ACC112 (cell line): ENCODE results near the gene LYZL4.

ENCODE experiments used
- H2AFZ ChIP-seq: fragments of 200-600 bp; sonication (generic); one replicate; pipeline ENCODE4 v1.6.0; 2017; ENCODE audit warnings: antibody characterized with exemption, low read length; ENCODE audit not compliant: unreplicated experiment
- H3K27ac ChIP-seq: fragments of 200-600 bp; sonication (generic); 2 replicates; pipeline ENCODE4 v1.5.1; 2014; ENCODE audit warnings: low read depth, mild to moderate bottlenecking, antibody characterized with exemption, low read length, moderate library complexity
- H3K27me3 ChIP-seq: fragments of 200-600 bp; sonication (generic); 2 replicates; pipeline ENCODE4 v1.6.1; 2014; ENCODE audit warnings: mild to moderate bottlenecking, antibody characterized with exemption, low read length, moderate library complexity, mixed read lengths; ENCODE audit not compliant: insufficient read depth
- H3K36me3 ChIP-seq: fragments of 200-600 bp; sonication (generic); 2 replicates; pipeline ENCODE4 v1.6.1; 2016; ENCODE audit warnings: mild to moderate bottlenecking, antibody characterized with exemption, low read length, moderate library complexity, mixed read lengths; ENCODE audit not compliant: insufficient read depth
- H3K4me1 ChIP-seq: fragments of 200-600 bp; sonication (generic); one replicate; pipeline ENCODE4 v1.6.1; 2016; ENCODE audit warnings: low read length, mixed read lengths; ENCODE audit not compliant: insufficient read depth, unreplicated experiment, control insufficient read depth
- H3K4me3 ChIP-seq: fragments of 200-600 bp; sonication (generic); 2 replicates; pipeline ENCODE4 v1.5.1; 2014; ENCODE audit warnings: mild to moderate bottlenecking, low read depth, low read length
- H3K79me2 ChIP-seq: fragments of 200-600 bp; sonication (generic); one replicate; pipeline ENCODE4 v1.6.0; 2016; ENCODE audit warnings: low read length; ENCODE audit not compliant: control insufficient read depth, unreplicated experiment, insufficient read depth

The LYZL4 gene

DNA sequence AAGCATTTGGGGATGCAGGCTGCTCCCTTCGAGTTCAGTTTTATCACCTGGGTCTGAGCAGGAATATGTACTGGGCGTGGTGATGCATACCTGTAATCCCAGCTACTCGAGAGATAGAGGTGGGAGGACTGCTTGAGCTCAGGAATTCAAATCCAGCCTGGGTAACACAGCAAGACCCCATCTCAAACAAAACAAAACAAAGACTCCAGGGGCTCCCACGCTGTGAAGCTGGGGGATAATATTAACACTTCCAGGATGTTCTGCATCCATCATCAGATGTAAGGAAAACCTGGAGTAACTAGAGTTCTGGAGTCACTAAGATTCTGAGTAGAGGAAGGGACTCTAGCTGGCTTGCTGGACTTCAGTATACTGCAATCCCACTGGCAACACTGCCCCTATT lies 40.6 kb downstream of the LYZL4 start:
- Histone ChIP-seq H3K36me3 (no peaks in the 10 kb centered on the region), H3K4me3 (no peak overlapping the region), H3K79me2 (no peaks in the 10 kb centered on the region), H3K27ac (no peak overlapping the region), H3K27me3 (peaks cover 64% of the 10 kb centered on the region), H3K4me1 (no peaks in the 10 kb centered on the region), H2AFZ (no peak overlapping the region)

DNA sequence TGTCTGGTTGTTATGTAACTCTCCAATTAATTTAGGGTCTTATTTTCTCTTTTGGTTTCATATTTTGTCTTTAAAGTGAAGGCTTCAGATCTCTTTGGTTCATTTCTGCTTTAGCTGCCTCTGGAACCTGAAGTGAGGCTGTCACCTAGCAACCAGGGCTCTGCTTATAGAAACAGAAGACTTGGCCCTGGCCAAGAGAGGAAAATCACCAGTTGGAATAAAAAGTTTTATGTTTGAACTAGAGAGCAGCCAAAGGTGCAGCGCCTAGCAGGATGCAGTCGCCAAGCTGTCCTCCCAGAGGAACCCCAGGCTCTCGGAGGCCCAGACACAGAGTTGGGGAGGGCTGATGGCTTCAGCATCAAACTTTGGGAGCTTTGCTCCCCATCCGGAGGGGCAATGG lies 41.1 kb downstream of the LYZL4 start:
- H3K4me1 ChIP-seq = no peaks in the 10 kb centered on the region
- H3K79me2 ChIP-seq = no peaks in the 10 kb centered on the region
- no peaks in the 10 kb centered on the region for H3K36me3 ChIP-seq
- H3K4me3 ChIP-seq = no peak overlapping the region
- H3K27ac ChIP-seq = no peak overlapping the region
- H2AFZ ChIP-seq = no peak overlapping the region
- peaks cover 64% of the 10 kb centered on the region for H3K27me3 ChIP-seq

DNA sequence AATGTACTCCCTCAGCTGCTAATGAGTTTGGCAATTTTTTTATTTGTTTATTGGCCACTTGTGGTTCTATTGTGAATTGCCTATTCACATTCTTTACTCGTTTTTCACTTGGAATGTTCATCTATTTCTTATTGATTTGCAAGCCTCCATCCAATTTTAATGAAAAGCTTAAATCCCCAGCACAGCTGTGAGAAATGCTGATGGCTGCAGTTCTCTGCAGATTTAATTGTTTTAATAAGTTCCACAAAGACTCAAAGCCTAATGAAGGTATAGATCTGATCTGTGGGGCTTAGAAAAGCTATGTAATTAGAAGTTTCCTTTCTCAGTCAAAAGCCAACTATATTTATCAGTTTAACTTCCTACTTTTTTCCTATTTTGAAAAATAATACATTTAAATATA lies 41.5 kb downstream of the LYZL4 start:
- Histone ChIP-seq H3K36me3 (no peaks in the 10 kb centered on the region), H3K4me1 (no peaks in the 10 kb centered on the region), H3K27ac (no peak overlapping the region), H3K79me2 (no peaks in the 10 kb centered on the region), H3K4me3 (no peak overlapping the region), H2AFZ (no peak overlapping the region), H3K27me3 (peaks cover 60% of the 10 kb centered on the region)

DNA sequence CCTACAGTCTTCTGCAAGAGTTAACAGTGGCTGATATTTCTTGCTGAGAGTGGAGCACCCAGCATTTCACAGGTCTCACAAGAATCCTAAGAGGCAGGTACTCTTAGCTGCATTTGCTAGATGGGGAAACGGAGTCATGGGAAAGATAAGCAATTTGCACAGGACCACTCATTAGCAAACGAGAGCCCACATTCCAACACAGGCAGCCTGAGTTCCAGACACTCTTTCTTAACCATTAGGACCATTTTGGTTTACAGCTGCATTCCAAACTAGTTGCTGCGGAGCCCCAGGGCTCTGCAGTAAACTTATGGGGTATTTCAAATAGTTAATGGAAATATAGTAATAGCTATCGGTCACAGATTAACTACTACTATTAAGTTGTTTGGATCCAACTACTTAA lies 42.5 kb downstream of the LYZL4 start:
- Histone ChIP-seq H3K27me3 (peaks cover 55% of the 10 kb centered on the region), H2AFZ (no peak overlapping the region), H3K79me2 (no peaks in the 10 kb centered on the region), H3K27ac (no peak overlapping the region), H3K4me3 (no peak overlapping the region), H3K4me1 (no peaks in the 10 kb centered on the region), H3K36me3 (no peaks in the 10 kb centered on the region)

DNA sequence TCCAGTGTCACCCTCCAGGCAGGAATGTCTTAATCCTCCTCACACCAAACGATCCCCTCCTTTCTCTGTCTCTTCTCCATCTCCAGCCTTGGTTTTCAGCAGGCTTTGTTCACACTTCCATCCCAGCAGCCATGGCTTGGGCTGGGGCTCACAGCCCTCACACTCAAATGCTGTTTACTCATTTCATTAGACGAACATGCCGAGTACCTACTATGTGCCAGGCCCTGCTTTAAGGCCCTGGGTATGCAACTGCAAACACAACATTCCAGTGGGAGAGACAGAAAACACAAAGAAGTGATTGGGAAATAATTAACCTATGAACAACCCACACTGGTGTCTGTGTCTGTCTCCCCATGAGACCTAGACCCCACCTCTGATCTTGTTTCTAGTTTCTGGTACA lies 43.9 kb downstream of the LYZL4 start:
- Histone ChIP-seq H3K36me3 (no peaks in the 10 kb centered on the region), H3K27me3 (peaks cover 55% of the 10 kb centered on the region), H3K79me2 (no peaks in the 10 kb centered on the region), H2AFZ (no peak overlapping the region), H3K4me1 (no peaks in the 10 kb centered on the region), H3K27ac (no peak overlapping the region), H3K4me3 (no peak overlapping the region)

DNA sequence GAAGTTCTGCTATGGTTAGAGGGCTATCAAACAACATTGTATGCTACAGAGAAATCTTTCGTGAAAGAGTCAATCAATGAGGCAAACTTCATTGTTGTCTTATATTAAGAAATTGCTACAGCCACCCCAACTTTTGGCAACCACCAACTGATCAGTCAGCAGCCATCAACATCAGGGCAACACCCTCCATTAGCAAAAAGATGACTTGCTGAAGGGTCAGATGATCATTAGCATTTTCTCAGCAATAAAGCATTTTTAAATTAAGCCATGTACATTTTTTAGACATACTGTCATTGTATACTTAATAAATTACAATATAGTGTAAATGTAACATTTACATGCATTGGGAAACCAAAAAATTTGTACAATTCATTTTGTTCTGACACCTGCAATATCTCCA lies 53.1 kb downstream of the LYZL4 start:
- no peak overlapping the region for H2AFZ ChIP-seq
- H3K4me1 ChIP-seq = no peaks in the 10 kb centered on the region
- peaks cover 33% of the 10 kb centered on the region; the same call in 1 of the 2 replicates for H3K27me3 ChIP-seq
- no peaks in the 10 kb centered on the region for H3K36me3 ChIP-seq
- no peaks in the 10 kb centered on the region for H3K79me2 ChIP-seq
- no peak overlapping the region for H3K4me3 ChIP-seq
- no peak overlapping the region for H3K27ac ChIP-seq

DNA sequence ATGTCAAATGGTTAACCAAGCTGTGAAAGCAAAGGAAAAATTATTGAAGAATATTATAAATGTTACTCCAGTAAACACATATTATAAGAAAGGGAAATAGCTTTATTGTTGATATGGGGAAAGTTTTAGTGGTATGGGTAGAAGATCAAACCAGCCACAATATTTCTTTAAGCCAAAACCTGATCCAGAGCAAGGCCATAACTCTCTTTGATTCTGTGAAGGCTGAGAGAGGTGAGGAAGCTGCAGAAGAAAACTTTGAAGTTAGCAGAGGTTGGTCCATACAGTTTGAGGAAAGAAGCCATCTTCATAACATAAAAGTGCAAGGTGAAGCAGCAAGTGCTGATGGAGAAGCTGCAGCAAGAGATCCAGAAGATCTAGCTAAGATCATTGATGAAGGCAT lies 54.8 kb downstream of the LYZL4 start:
- H3K27ac ChIP-seq = no peak overlapping the region
- no peaks in the 10 kb centered on the region for H3K79me2 ChIP-seq
- H3K27me3 ChIP-seq = peaks cover 33% of the 10 kb centered on the region; the same call in 1 of the 2 replicates
- no peaks in the 10 kb centered on the region for H3K36me3 ChIP-seq
- H3K4me3 ChIP-seq = no peak overlapping the region
- H3K4me1 ChIP-seq = no peaks in the 10 kb centered on the region
- H2AFZ ChIP-seq = no peak overlapping the region

DNA sequence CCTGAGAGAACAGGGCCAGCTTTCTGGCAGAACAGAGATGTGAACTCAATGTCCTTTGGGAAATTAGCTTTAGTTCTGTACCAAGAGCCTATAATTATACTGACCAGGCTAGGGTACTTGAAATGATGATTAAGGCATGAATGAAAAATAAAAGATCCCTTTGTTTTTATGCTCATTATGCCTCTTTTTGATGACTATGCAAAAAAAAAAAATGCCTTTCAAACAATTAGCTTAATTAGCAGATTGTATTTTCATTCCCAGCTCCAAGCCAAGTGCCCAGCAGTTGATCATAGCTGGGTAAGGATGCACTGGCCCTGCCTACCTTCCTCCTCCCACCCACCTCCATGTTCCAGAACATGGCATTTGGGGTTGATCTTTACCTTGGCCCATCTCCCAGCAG lies 56.8 kb downstream of the LYZL4 start:
- no peaks in the 10 kb centered on the region for H3K79me2 ChIP-seq
- H3K27ac ChIP-seq = no peak overlapping the region
- H3K27me3 ChIP-seq = peaks cover 38% of the 10 kb centered on the region
- no peaks in the 10 kb centered on the region for H3K36me3 ChIP-seq
- H3K4me3 ChIP-seq = no peak overlapping the region
- H3K4me1 ChIP-seq = no peaks in the 10 kb centered on the region
- H2AFZ ChIP-seq = no peak overlapping the region

DNA sequence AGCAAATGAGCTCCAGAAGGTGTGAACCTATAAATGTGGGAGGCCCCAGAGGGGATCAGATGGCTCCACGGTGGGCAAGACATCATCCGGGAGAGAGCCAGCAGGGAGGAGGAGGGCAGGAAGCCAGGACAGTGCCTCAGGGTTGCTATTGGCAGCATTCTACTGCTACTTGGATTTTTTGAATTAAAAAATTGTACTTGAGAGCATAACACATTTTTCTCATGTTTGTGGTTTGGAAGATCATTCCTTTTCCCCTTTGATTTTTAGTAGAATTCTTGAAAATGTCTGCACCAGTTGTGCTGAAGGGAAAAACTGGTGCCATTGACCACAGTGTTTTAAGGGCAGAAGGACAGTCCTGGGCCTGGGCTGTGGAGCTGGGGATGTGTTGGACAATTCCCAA lies 59.2 kb downstream of the LYZL4 start:
- Histone ChIP-seq H2AFZ (no peak overlapping the region), H3K4me3 (no peak overlapping the region), H3K36me3 (no peaks in the 10 kb centered on the region), H3K27ac (no peak overlapping the region), H3K27me3 (peaks cover 33% of the 10 kb centered on the region), H3K4me1 (no peaks in the 10 kb centered on the region), H3K79me2 (no peaks in the 10 kb centered on the region)

DNA sequence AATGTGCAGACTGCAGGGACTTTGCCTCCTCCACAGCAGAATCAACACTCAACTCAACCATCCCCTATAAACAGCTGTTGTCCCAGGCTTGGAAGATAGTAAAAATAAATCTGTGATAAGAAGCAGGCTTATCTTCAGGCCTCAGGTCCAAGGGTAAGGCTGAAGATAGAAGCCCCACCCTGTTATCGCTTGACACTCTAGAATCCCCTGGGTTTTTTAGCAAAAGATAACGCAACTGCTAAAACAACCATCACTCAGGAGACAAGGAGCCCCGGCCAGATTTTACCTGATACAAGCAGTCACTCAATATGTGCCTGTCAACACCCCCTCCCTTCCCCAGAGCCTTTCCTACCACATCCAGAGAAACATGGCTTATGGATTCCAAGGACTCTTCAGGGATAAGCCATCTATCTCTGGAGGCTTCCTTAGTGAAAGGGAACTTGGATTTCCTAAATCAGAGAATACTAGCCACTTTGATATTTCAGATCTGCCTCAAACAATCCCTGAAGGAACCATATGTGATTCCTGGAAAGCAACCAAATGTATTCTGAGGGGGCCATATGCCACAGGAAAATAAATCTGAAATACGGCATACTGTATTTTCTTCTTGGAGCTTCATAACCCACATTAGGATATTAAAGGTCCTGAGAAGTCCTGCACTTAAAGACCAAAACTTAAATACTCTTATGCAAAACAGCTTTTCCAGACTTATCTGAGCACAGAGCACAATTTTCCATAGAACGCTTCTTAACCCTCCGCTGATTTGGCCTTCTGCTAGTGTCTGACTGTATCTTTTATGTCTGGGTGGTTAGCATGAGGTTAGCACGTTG lies 60.4 kb downstream of the LYZL4 start:
- Histone ChIP-seq H3K4me3 (no peak overlapping the region), H3K27ac (no peak overlapping the region), H3K79me2 (no peaks in the 10 kb centered on the region), H3K4me1 (no peaks in the 10 kb centered on the region), H2AFZ (no peak overlapping the region), H3K27me3 (peaks cover 37% of the 10 kb centered on the region), H3K36me3 (no peaks in the 10 kb centered on the region)

DNA sequence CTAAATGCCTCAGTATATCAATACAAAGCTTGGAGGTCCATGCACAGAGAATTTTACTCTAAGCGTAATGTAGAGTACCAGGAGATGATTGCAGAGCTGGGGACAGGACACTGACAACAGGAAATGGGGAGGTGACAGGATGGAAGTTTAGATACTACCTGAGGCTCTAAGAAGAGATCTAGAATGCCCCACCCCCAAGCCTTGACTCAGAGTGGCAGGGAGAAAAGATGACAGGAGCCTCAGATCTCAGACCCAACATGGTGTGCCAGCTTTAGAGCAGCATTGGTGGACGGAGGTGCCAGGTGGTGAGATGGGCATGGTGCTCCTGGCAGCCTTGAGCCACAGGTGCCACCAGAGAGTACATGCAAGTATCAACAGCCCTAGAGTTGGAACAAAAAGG lies 62.5 kb downstream of the LYZL4 start:
- Histone ChIP-seq H2AFZ (no peak overlapping the region), H3K27me3 (peaks cover 35% of the 10 kb centered on the region), H3K36me3 (no peaks in the 10 kb centered on the region), H3K4me1 (no peaks in the 10 kb centered on the region), H3K79me2 (no peaks in the 10 kb centered on the region), H3K27ac (no peak overlapping the region), H3K4me3 (no peak overlapping the region)
